PFSK-1 (cell line): ENCODE results near the gene AKR1A1.

Source experiments
- FOXP2 ChIP-seq: optimal IDR thresholded peaks from 2 replicates; pipeline ENCODE3; 2011; ENCODE audit warnings: borderline replicate concordance, control low read depth, inconsistent platforms; ENCODE audit not compliant: insufficient read depth; ENCODE audit errors: extremely low read length, extremely low read depth
- POLR2AphosphoS5 ChIP-seq: IDR thresholded peaks from 2 replicates; pipeline ENCODE4 v1.6.1; 2012; ENCODE audit warnings: low read depth, mild to moderate bottlenecking, control low read depth, low read length, moderate library complexity
- REST ChIP-seq, 2 experiments: IDR thresholded peaks; 2 replicates each; pipeline versions ENCODE4 v1.6.1 to v1.8.0; 2011 to 2012; ENCODE audit warnings: low read depth in 2 of 2, low read length in 2 of 2, control low read depth in 1 of 2, inconsistent platforms in 1 of 2, mild to moderate bottlenecking in 1 of 2, moderate library complexity in 1 of 2; ENCODE audit not compliant: insufficient read depth in 1 of 2
- SIN3A ChIP-seq: IDR thresholded peaks from 2 replicates; pipeline ENCODE4 v1.6.1; 2012; ENCODE audit warnings: mild to moderate bottlenecking, low read length, moderate library complexity, borderline replicate concordance; ENCODE audit not compliant: insufficient read depth
- TAF1 ChIP-seq: IDR thresholded peaks from 2 replicates; pipeline ENCODE4 v1.6.1; 2012; ENCODE audit warnings: low read length, control low read depth, borderline replicate concordance; ENCODE audit not compliant: insufficient read depth

Gene AKR1A1

GRCh38 chr1:45615885-45616284 is 65.3 kb downstream of the AKR1A1 start:
- TF ChIP-seq FOXP2: no peak
- no peak for TF ChIP-seq REST (IDR thresholded peaks at IDR 0.05; ENCODE audit: insufficient read depth in 1 of 2, low read depth in 2 of 2, low read length in 2 of 2)
- no peak for TF ChIP-seq POLR2AphosphoS5
- no peak for TF ChIP-seq TAF1
- no peak for TF ChIP-seq SIN3A

- TF ChIP-seq FOXP2 (no peak), REST (IDR thresholded peaks at IDR 0.05; ENCODE audit: insufficient read depth in 1 of 2, low read depth in 2 of 2, low read length in 2 of 2) (no peak)
Measured at GRCh38 chr1:45617618-45618017, 67.0 kb downstream of the AKR1A1 start.

DNA sequence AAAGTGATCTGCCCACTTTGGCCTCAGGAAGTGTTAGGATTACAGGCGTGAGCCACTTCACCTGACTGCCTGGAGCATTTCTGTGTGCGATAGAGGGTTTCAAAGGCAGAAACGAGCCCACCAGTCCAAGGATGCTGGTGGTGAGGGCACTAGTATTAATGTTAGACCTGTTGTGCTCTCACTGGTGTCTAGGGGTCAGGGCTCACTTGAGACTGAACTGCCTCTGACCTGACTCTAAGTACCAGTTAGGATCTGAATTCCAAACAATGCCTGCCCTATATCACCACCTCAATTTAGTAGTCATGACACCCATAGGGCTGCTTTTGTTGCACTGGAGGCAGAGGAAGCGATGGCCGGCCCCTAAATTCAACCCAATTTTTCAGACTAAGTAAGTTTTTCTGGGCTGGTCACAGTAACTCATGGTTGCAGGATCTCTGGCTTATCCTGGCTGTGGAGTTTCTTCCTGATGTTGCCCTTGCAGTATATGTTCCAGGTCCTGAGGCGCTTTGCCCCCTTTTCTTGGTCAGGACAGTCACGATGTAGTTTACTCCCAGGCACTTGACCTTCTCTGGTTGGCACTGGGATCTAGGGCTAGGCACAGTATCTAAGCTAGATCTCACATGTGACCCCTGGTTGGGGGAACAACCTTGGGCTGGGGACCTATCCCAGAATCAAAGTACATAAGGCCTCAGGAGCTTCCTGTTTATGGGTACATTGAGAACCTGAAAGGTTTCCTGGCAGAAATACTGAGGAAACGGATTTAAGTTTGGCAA is 68.7 kb downstream of the AKR1A1 start:
- no peak for TF ChIP-seq SIN3A
- TF ChIP-seq POLR2AphosphoS5: peak; percentile 23
- no peak for TF ChIP-seq FOXP2
- TF ChIP-seq REST (IDR thresholded peaks at IDR 0.05; ENCODE audit: insufficient read depth in 1 of 2, low read depth in 2 of 2, low read length in 2 of 2): no peak
- TF ChIP-seq TAF1: no peak
